ENCODE measurements around the gene TMEM107. TPM values are rescaled to one million over a fixed set of nuclear protein-coding genes. Genes with fewer than 3 reads are reported as not detected.

Gene TMEM107
- total RNA-seq, 4 donors from 2014 or later = 0.77 to 42.6 (median 25.1) TPM

DNA sequence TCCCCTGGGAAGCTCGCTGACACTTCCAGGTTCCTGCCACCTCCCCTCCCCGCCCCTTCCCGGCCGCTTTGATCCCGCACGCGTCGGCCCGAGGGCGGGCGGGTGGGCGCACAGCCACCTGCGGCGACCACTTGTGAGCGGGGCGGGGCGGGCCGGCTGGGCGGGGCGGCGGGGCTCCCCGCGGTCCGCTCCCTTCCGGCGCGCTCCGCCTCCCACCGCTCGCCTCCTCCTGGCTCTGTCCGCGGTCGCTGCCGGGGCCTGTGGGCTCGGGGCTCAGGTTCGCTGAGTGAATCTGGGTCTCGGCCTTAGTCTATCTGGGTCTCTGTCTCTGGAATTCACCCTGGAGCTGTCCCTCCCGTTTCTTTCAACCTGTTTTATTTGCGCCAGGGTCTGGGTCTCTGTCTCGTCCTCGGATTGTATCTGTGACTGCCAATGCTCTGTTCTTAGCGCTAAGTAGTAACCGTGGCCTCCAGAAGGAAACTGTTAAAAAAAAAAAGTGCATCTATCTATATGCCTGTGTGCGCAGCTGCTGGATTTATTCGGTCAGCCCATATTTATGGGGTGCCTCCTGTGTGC is 49.6 kb downstream of the TMEM107 start:
- H3K36me3 ChIP-seq = no peaks in the 10 kb centered on the region
- no peaks in the 10 kb centered on the region for H3K9me3 ChIP-seq
- H3K4me1 ChIP-seq = peaks cover 0 to 26% of the 10 kb centered on the region in 2 donors
- intact Hi-C loops (cut with DNase I; ENCODE audit: low total_unique reads) = loop anchor here (10.0 kb wide), 1 partner anchor 58 kb away; no protein-coding TSS in a partner anchor
- H3K4me3 ChIP-seq = peak overlapping the region; percentile 65
- no peaks in the 10 kb centered on the region for H3K27me3 ChIP-seq
- peak overlapping the region; percentile 85 to 90 for H3K27ac ChIP-seq
- TF ChIP-seq, protein P1, sequence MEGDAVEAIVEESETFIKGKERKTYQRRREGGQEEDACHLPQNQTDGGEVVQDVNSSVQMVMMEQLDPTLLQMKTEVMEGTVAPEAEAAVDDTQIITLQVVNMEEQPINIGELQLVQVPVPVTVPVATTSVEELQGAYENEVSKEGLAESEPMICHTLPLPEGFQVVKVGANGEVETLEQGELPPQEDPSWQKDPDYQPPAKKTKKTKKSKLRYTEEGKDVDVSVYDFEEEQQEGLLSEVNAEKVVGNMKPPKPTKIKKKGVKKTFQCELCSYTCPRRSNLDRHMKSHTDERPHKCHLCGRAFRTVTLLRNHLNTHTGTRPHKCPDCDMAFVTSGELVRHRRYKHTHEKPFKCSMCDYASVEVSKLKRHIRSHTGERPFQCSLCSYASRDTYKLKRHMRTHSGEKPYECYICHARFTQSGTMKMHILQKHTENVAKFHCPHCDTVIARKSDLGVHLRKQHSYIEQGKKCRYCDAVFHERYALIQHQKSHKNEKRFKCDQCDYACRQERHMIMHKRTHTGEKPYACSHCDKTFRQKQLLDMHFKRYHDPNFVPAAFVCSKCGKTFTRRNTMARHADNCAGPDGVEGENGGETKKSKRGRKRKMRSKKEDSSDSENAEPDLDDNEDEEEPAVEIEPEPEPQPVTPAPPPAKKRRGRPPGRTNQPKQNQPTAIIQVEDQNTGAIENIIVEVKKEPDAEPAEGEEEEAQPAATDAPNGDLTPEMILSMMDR (IDR thresholded peaks at IDR 0.05) = no peak
- no peak for TF ChIP-seq POLR2A (IDR thresholded peaks at IDR 0.05)
- DNase-seq = peak; percentile 46 to 56

DNA sequence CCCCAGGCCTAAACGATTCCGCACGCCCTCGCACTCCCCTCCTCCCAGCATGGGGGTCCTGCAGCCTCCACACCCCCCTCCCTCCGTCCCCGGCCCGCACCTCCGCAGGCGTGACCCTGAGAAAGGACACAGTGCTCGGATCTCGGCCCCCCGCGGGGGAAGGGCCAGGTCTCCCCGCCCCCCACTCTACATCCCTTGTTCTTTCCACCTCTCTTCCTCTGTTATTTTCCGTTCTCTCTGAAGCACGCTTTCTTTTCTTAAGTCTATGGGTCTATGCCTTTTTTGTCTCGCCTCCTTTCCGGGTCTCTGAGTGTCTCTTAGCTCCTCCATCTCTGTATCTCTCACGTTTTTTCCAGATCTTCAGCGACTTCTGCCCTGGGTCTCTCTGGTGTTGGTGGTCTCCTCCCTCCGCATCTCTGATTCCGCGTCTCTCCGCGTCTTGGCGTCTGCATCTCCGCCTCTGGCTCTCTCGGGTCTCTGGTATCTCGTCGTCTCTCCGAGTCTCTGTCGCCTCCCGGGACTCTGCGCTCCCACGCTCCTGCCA is 50.2 kb downstream of the TMEM107 start:
- intact Hi-C loops (cut with DNase I; ENCODE audit: low total_unique reads) = loop anchor here (10.0 kb wide), 1 partner anchor 59 kb away; no protein-coding TSS in a partner anchor
- peak in 1 of 2 donors; percentile 55 for DNase-seq
- TF ChIP-seq POLR2A (IDR thresholded peaks at IDR 0.05) = no peak
- TF ChIP-seq, protein P1 (IDR thresholded peaks at IDR 0.05) = no peak
- H3K27ac ChIP-seq = peak overlapping the region; percentile 85 to 90
- no peaks in the 10 kb centered on the region for H3K27me3 ChIP-seq
- H3K9me3 ChIP-seq = no peaks in the 10 kb centered on the region
- no peaks in the 10 kb centered on the region for H3K36me3 ChIP-seq
- peak overlapping the region; percentile 65 for H3K4me3 ChIP-seq
- H3K4me1 ChIP-seq = peaks cover 0 to 31% of the 10 kb centered on the region in 2 donors

DNA sequence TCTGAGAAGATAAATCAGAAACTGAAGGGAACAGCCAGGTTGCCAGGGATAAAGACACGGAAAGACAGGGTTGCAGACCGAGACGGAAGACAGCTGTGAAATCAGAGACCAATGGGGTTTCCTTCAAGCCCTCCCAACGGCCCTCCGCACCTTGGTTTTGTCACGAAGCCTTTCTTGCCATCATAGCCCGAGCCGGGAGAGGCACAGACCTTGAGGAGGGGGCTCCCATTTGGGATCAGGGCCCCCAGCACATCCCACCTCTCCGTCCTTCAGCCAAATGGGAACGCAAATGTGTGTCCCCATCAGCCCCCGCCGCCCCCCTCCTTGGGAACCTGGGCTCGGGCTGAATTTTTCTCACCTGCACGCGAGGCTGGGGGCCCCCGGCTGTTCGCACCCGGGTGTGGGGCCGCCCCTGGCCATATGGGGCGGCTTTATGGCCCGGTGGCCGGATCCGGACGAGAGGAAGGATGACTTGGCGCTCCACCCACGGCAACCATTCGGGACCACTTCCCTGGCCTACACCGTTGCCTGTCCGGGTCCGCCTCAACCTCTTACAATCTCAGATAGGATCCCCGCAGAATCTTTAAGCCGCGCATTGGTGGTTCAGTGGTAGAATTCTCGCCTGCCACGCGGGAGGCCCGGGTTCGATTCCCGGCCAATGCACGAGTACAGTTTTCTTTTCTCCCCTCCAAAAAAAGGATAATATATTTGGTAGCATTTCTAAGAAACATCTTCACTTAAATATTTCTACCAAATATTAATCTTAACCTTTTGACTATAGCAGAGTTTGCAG is 50.8 kb downstream of the TMEM107 start:
- Histone ChIP-seq H3K36me3 (no peaks in the 10 kb centered on the region), H3K4me3 (peak overlapping the region; percentile 65), H3K4me1 (peaks cover 0 to 37% of the 10 kb centered on the region in 2 donors), H3K27me3 (no peaks in the 10 kb centered on the region), H3K9me3 (no peaks in the 10 kb centered on the region), H3K27ac (peak overlapping the region; percentile 85 to 90)
- peak; percentile 88 to 90 for DNase-seq
- intact Hi-C loops (cut with DNase I; ENCODE audit: low total_unique reads) = loop anchor here (10.0 kb wide), 1 partner anchor 59 kb away; no protein-coding TSS in a partner anchor
- TF ChIP-seq, protein P1 (IDR thresholded peaks at IDR 0.05) = peak in 1 of 4 experiments; percentile 24
- no peak for TF ChIP-seq POLR2A (IDR thresholded peaks at IDR 0.05)

DNA sequence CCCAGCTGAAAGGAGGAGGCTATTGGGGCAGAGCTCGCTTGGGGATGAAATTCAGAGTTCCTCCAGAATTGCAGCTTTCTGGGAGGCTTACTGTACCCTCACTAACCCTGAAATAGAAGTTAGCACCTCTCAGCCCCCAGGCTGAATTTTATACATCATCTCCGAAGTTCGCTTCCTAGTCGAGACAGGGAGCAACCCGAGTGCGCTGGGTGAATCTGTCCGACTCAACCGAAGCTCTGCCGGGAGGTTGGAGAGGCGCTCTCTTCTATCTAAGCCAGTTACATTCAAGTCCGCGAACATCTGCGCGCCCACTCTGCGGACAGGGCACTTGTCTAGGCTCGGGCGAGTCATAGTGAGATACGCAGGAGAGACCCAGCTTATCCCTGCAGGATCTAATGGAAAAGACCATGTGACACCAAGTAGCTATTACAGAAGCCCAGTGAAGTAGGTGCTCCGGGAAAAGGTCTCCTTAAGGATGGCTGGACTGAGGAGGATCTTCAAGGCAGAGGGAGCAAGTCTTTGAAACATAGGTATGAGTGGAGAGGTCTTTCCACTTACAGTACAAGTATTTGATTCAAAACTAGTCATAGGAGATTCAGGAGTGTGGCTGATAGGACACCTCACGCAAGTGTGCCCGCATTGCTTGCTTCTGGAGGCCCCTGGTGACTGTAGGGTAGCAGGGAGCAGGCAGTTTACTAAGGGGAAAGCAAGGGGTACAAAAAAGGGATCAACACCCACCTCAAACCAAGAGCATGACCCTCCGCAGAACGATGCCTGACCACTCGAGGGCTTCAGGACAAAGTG is 51.6 kb downstream of the TMEM107 start:
- TF ChIP-seq POLR2A (IDR thresholded peaks at IDR 0.05) = no peak
- TF ChIP-seq, protein P1 (IDR thresholded peaks at IDR 0.05) = no peak
- no peaks in the 10 kb centered on the region for H3K27me3 ChIP-seq
- H3K36me3 ChIP-seq = no peaks in the 10 kb centered on the region
- DNase-seq = no peak
- H3K27ac ChIP-seq = peak overlapping the region in 1 of 2 donors; percentile 82
- intact Hi-C loops (cut with DNase I; ENCODE audit: low total_unique reads) = loop anchor here (10.0 kb wide), 1 partner anchor 60 kb away; no protein-coding TSS in a partner anchor
- no peaks in the 10 kb centered on the region for H3K9me3 ChIP-seq
- H3K4me3 ChIP-seq = peak overlapping the region; percentile 43 to 65
- peaks cover 0 to 37% of the 10 kb centered on the region in 2 donors for H3K4me1 ChIP-seq
